Measurements from ENCODE around the gene SEC14L1.

The SEC14L1 gene

GRCh38 chr17:77188084-77189066, 47.6 kb downstream of the SEC14L1 start:
- peak overlapping the region; percentile 53 for H3K4me2 ChIP-seq (ENCODE audit: low read depth, low read length)
- H3K27ac ChIP-seq (ENCODE audit: low read length): peak overlapping the region; percentile 66
- H3K27me3 ChIP-seq (replicated peaks; ENCODE audit: insufficient read depth, low read length): no peaks in the 10 kb centered on the region
- peaks cover 3% of the 10 kb centered on the region; the same call in 1 of the 2 replicates for H3K36me3 ChIP-seq (replicated peaks; ENCODE audit: insufficient read depth, low read length)
- no peak overlapping the region for H2AFZ ChIP-seq (ENCODE audit: low read length)
- peak; percentile 85 for DNase-seq
- no peak for TF ChIP-seq EZH2 (optimal IDR thresholded peaks at IDR 0.05; ENCODE audit: low read depth, low read length)
- no peak for TF ChIP-seq CTCF (IDR thresholded peaks at IDR 0.05; ENCODE audit: low read length)
- no peak for TF ChIP-seq EZH2phosphoT487 (IDR thresholded peaks at IDR 0.05; ENCODE audit: low read length)
- peaks cover 99% of the 10 kb centered on the region for H3K79me2 ChIP-seq (ENCODE audit: low read length)
- peaks cover 57% of the 10 kb centered on the region for H3K4me1 ChIP-seq (ENCODE audit: low read length)
- H3K9me2 ChIP-seq (replicated peaks; ENCODE audit: insufficient read depth, low read length): no peaks in the 10 kb centered on the region
- H3K9me3 ChIP-seq (replicated peaks; ENCODE audit: insufficient read depth, low read length): no peaks in the 10 kb centered on the region
- peaks cover 54% of the 10 kb centered on the region for H3F3A ChIP-seq (ENCODE audit: insufficient read depth, low read length)
- H4K20me1 ChIP-seq (ENCODE audit: insufficient read depth, low read length): peaks cover 43% of the 10 kb centered on the region
- H3K4me3 ChIP-seq (ENCODE audit: low read length): peak overlapping the region; percentile 43
- peak overlapping the region; percentile 17; the same call in 1 of the 2 replicates for H3K9ac ChIP-seq (ENCODE audit: low read length)

GRCh38 chr17:77189148-77189547, 48.4 kb downstream of the SEC14L1 start:
- Histone ChIP-seq H3K9me2 (replicated peaks; ENCODE audit: insufficient read depth, low read length) (no peaks in the 10 kb centered on the region), H3K9ac (ENCODE audit: low read length) (peak overlapping the region; percentile 17; the same call in 1 of the 2 replicates), H3F3A (ENCODE audit: insufficient read depth, low read length) (peaks cover 52% of the 10 kb centered on the region), H3K27ac (ENCODE audit: low read length) (peak overlapping the region; percentile 66; the same call in 1 of the 2 replicates), H3K79me2 (ENCODE audit: low read length) (peaks cover 99% of the 10 kb centered on the region), H3K4me3 (ENCODE audit: low read length) (no peak overlapping the region), H4K20me1 (ENCODE audit: insufficient read depth, low read length) (peaks cover 35% of the 10 kb centered on the region), H3K4me1 (ENCODE audit: low read length) (peaks cover 54% of the 10 kb centered on the region), H3K9me3 (replicated peaks; ENCODE audit: insufficient read depth, low read length) (no peaks in the 10 kb centered on the region), H3K27me3 (replicated peaks; ENCODE audit: insufficient read depth, low read length) (no peaks in the 10 kb centered on the region), H3K4me2 (ENCODE audit: low read depth, low read length) (peak overlapping the region; percentile 53), H3K36me3 (replicated peaks; ENCODE audit: insufficient read depth, low read length) (peaks cover 10% of the 10 kb centered on the region), H2AFZ (ENCODE audit: low read length) (no peak overlapping the region)
- TF ChIP-seq EZH2phosphoT487 (IDR thresholded peaks at IDR 0.05; ENCODE audit: low read length) (no peak), EZH2 (optimal IDR thresholded peaks at IDR 0.05; ENCODE audit: low read depth, low read length) (no peak), CTCF (IDR thresholded peaks at IDR 0.05; ENCODE audit: low read length) (no peak)
- DNase-seq: peak; percentile 41

- Histone ChIP-seq H3K4me1 (ENCODE audit: low read length) (peaks cover 40% of the 10 kb centered on the region), H3F3A (ENCODE audit: insufficient read depth, low read length) (peaks cover 38% of the 10 kb centered on the region), H3K9me3 (replicated peaks; ENCODE audit: insufficient read depth, low read length) (no peaks in the 10 kb centered on the region), H3K9ac (ENCODE audit: low read length) (no peak overlapping the region), H3K36me3 (replicated peaks; ENCODE audit: insufficient read depth, low read length) (peaks cover 19% of the 10 kb centered on the region), H3K27me3 (replicated peaks; ENCODE audit: insufficient read depth, low read length) (no peaks in the 10 kb centered on the region), H2AFZ (ENCODE audit: low read length) (no peak overlapping the region), H3K27ac (ENCODE audit: low read length) (no peak overlapping the region), H3K79me2 (ENCODE audit: low read length) (peaks cover 98% of the 10 kb centered on the region), H3K9me2 (replicated peaks; ENCODE audit: insufficient read depth, low read length) (no peaks in the 10 kb centered on the region), H3K4me3 (ENCODE audit: low read length) (no peak overlapping the region), H4K20me1 (ENCODE audit: insufficient read depth, low read length) (peaks cover 21% of the 10 kb centered on the region), H3K4me2 (ENCODE audit: low read depth, low read length) (no peak overlapping the region)
- no peak for TF ChIP-seq EZH2phosphoT487 (IDR thresholded peaks at IDR 0.05; ENCODE audit: low read length)
- no peak for TF ChIP-seq EZH2 (optimal IDR thresholded peaks at IDR 0.05; ENCODE audit: low read depth, low read length)
- no peak for TF ChIP-seq CTCF (IDR thresholded peaks at IDR 0.05; ENCODE audit: low read length)
- no peak for DNase-seq
These were observed 49.8 kb downstream of the SEC14L1 start for GRCh38 chr17:77190576-77190975.
